GM12875 (cell line): Measurements from ENCODE around the gene ST3GAL3.

Experiments
- H3K4me3 ChIP-seq: one replicate; pipeline ENCODE4 v1.5.1; 2011; ENCODE audit warnings: low read depth, low read length, control low read depth
- CTCF ChIP-seq: IDR thresholded peaks from 2 replicates; pipeline ENCODE4 v1.5.1; 2011; ENCODE audit warnings: low read depth, mild to moderate bottlenecking, control low read depth, inconsistent platforms, low read length, moderate library complexity, borderline replicate concordance; ENCODE audit not compliant: insufficient read depth

Gene ST3GAL3

GRCh38 chr1:43687301-43688108 is 19.8 kb upstream of the ST3GAL3 start:
- no peak for TF ChIP-seq CTCF
- H3K4me3 ChIP-seq: no peak overlapping the region

- no peak overlapping the region for H3K4me3 ChIP-seq
- TF ChIP-seq CTCF: no peak
Measured at GRCh38 chr1:43688109-43688387, 19.3 kb upstream of the ST3GAL3 start.

- TF ChIP-seq CTCF: no peak
- H3K4me3 ChIP-seq: no peak overlapping the region
Measured at GRCh38 chr1:43688594-43689000, 18.7 kb upstream of the ST3GAL3 start.

GRCh38 chr1:43689289-43689688 is 18.0 kb upstream of the ST3GAL3 start:
- no peak overlapping the region for H3K4me3 ChIP-seq
- no peak for TF ChIP-seq CTCF

- no peak overlapping the region for H3K4me3 ChIP-seq
- no peak for TF ChIP-seq CTCF
Measured at GRCh38 chr1:43691871-43692815, 15.2 kb upstream of the ST3GAL3 start.

- no peak for TF ChIP-seq CTCF
Measured at GRCh38 chr1:43693371-43693770, 14.0 kb upstream of the ST3GAL3 start.

More at GRCh38 chr1:43693371-43693770, 14.0 kb upstream of the ST3GAL3 start:
- no peak overlapping the region for H3K4me3 ChIP-seq
